Stomach (tissue), 4 donors: ENCODE results near the gene RTN4RL1.

ENCODE experiments used
- EP300 ChIP-seq: sonication (generic); formaldehyde crosslinking; IDR thresholded peaks from one replicate; pipeline ENCODE4 v1.6.1; 2017; ENCODE audit warnings: antibody characterized with exemption
- POLR2A ChIP-seq, 4 donors: fragments of 450-650 bp; IDR thresholded peaks; one replicate each; pipeline ENCODE4 v1.6.1; 2016; ENCODE audit warnings: antibody characterized with exemption in 4 of 4, control low read depth in 2 of 4, mild to moderate bottlenecking in 1 of 4, moderate library complexity in 1 of 4
- POLR2AphosphoS5 ChIP-seq, 3 donors: sonication (generic); formaldehyde crosslinking; IDR thresholded peaks; one replicate each; pipeline ENCODE4 v1.6.1; 2016; ENCODE audit warnings: antibody characterized with exemption in 3 of 3
- TF ChIP-seq, protein P1 (sequence below), 7 experiments: fragments of 450-650 bp in 4 of 7; fragments of 200-600 bp in 3 of 7; sonication (generic) in 3 of 7; IDR thresholded peaks; one replicate each; pipeline ENCODE4 v1.5.1; 2016 to 2019; ENCODE audit warnings: antibody characterized with exemption in 7 of 7, control low read depth in 2 of 7, mild to moderate bottlenecking in 1 of 7

DNA sequence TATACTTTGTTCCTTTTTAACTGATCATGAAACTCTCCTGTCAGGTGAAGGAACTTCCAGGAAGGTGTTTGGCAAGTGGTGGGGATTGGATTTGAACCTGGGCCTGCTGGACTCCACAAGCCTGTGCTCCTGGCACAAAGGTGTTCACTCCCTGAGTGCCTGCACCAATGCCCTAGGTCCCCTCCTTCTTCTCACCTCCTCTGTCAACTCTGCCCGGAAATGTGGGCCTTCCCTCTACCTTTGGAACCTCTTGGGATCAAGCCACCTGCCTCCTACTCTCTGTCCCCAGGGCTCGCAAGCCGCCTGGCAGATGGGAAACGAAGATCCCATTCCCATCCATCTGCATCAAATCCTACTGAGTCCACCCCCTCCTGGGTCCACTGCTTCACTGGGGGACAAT lies 40.0 kb downstream of the RTN4RL1 start:
- TF ChIP-seq, protein P1, sequence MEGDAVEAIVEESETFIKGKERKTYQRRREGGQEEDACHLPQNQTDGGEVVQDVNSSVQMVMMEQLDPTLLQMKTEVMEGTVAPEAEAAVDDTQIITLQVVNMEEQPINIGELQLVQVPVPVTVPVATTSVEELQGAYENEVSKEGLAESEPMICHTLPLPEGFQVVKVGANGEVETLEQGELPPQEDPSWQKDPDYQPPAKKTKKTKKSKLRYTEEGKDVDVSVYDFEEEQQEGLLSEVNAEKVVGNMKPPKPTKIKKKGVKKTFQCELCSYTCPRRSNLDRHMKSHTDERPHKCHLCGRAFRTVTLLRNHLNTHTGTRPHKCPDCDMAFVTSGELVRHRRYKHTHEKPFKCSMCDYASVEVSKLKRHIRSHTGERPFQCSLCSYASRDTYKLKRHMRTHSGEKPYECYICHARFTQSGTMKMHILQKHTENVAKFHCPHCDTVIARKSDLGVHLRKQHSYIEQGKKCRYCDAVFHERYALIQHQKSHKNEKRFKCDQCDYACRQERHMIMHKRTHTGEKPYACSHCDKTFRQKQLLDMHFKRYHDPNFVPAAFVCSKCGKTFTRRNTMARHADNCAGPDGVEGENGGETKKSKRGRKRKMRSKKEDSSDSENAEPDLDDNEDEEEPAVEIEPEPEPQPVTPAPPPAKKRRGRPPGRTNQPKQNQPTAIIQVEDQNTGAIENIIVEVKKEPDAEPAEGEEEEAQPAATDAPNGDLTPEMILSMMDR (IDR thresholded peaks at IDR 0.05), result no peak
- TF ChIP-seq EP300 (no peak), POLR2AphosphoS5 (IDR thresholded peaks at IDR 0.05) (no peak), POLR2A (IDR thresholded peaks at IDR 0.05) (no peak)
